HCT116 (cell line): ENCODE data around the gene ESM1. TPM values are rescaled to one million over a fixed set of nuclear protein-coding genes. Genes with fewer than 3 reads are reported as not detected.

Source experiments
- ATAC-seq: fragments of 200-7000 bp; cut with Tn5 transposase; 2 replicates; pipeline ENCODE4 v1.9.1; 2020; ENCODE audit warnings: mild to moderate bottlenecking, moderate library complexity
- BruUV-seq: library from RNA; stranded (reverse); fragments of 400-500 nt; replicated peaks from 2 replicates; lab custom pipeline; 2021; lab: Mats Ljungman, UMichigan
- CTCF ChIA-PET: fragments of 300-600 bp; sonication (Branson Sonifier 250); formaldehyde crosslinking; loops from one replicate; lab custom pipeline; 2021; ENCODE audit warnings: antibody characterized with exemption; lab: Charles Lee
- POLR2A ChIA-PET: fragments of 300-600, 350-600 bp; sonication (Branson Sonifier 250); formaldehyde crosslinking; loops from one replicate; lab custom pipeline; 2021; ENCODE audit warnings: antibody characterized with exemption; lab: Charles Lee
- RAD21 ChIA-PET, 2 experiments: fragments of 300-600 bp; sonication (Branson Sonifier 250); formaldehyde crosslinking; loops; one replicate each; lab custom pipeline; 2023; ENCODE audit warnings: low total read pairs in 2 of 2; ENCODE audit not compliant: uncharacterized antibody in 2 of 2, unreplicated experiment in 2 of 2, low non-redundant PET in 1 of 2; lab: Charles Lee
- DNase-seq: peaks from one replicate; pipeline ENCODE4 v3.0.0-alpha.2; 2010; ENCODE audit warnings: low read depth, low spot score
- H2AFZ ChIP-seq: fragments of 200-600 bp; shearing (Covaris generic), sonication (generic); 2 replicates; pipeline ENCODE4 v1.6.1; 2017; ENCODE audit warnings: low read depth, mixed run types, mixed read lengths, antibody characterized with exemption, low read length; ENCODE audit not compliant: poor library complexity, severe bottlenecking
- H3K27ac ChIP-seq: 2 replicates; pipeline ENCODE4 v1.5.1; 2012; ENCODE audit warnings: low read depth, low read length
- H3K27me3 ChIP-seq: fragments of 200-600 bp; sonication (generic); 2 replicates; pipeline ENCODE4 v1.6.1; 2016; ENCODE audit warnings: mixed run types, low read length, mixed read lengths; ENCODE audit not compliant: insufficient read depth
- H3K36me3 ChIP-seq, 2 experiments: fragments of 200-500 bp in 1 of 2; fragments of 200-600 bp in 1 of 2; sonication (Bioruptor generic) in 1 of 2; sonication (generic) in 1 of 2; 2 replicates each; pipeline versions ENCODE4 v1.5.1 to v1.6.1; 2014 to 2016; ENCODE audit warnings: low read length in 2 of 2, inconsistent platforms in 1 of 2, mixed read lengths in 1 of 2, mixed run types in 1 of 2; ENCODE audit not compliant: insufficient read depth in 2 of 2, control insufficient read depth in 1 of 2
- H3K4me1 ChIP-seq, 2 experiments: fragments of 200-600 bp in 1 of 2; sonication (generic) in 1 of 2; 2 replicates each; pipeline versions ENCODE4 v1.5.1 to v1.6.1; 2012 to 2017; ENCODE audit warnings: low read length in 2 of 2, inconsistent platforms in 1 of 2, mild to moderate bottlenecking in 1 of 2, mixed read lengths in 1 of 2, mixed run types in 1 of 2, moderate library complexity in 1 of 2; ENCODE audit not compliant: insufficient read depth in 2 of 2, control insufficient read depth in 1 of 2
- H3K4me2 ChIP-seq: fragments of 200-600 bp; sonication (generic); 2 replicates; pipeline ENCODE4 v1.6.1; 2017; ENCODE audit warnings: mixed run types, low read length, mixed read lengths
- H3K4me3 ChIP-seq, 2 experiments: fragments of 200-600 bp in 1 of 2; sonication (generic) in 1 of 2; replicated peaks in 1 of 2; 2 replicates each; pipeline ENCODE4 v1.5.1; 2011 to 2016; ENCODE audit warnings: low read length in 2 of 2, control low read depth in 1 of 2, low read depth in 1 of 2, mild to moderate bottlenecking in 1 of 2, mixed read lengths in 1 of 2, mixed run types in 1 of 2
- H3K79me2 ChIP-seq: fragments of 200-600 bp; sonication (generic); 2 replicates; pipeline ENCODE4 v1.6.1; 2017; ENCODE audit warnings: mild to moderate bottlenecking, mixed run types, low read length, moderate library complexity, mixed read lengths; ENCODE audit not compliant: insufficient read depth
- H3K9ac ChIP-seq: fragments of 200-600 bp; sonication (generic); 2 replicates; pipeline ENCODE4 v1.6.1; 2016; ENCODE audit warnings: low read length, mixed read lengths
- H3K9me2 ChIP-seq: fragments of 200-600 bp; sonication (generic), shearing (Covaris generic); 2 replicates; pipeline ENCODE4 v1.6.1; 2017; ENCODE audit warnings: mixed run types, mild to moderate bottlenecking, moderate library complexity; ENCODE audit not compliant: insufficient read depth
- H3K9me3 ChIP-seq, 2 experiments: fragments of 200-500 bp in 1 of 2; fragments of 200-600 bp in 1 of 2; sonication (Bioruptor generic) in 1 of 2; sonication (generic) in 1 of 2; 2 replicates each; pipeline ENCODE4 v1.6.1; 2014 to 2017; ENCODE audit warnings: low read length in 2 of 2, mixed read lengths in 2 of 2, inconsistent platforms in 1 of 2, low read depth in 1 of 2, mild to moderate bottlenecking in 1 of 2, mixed run types in 1 of 2, moderate library complexity in 1 of 2; ENCODE audit not compliant: control insufficient read depth in 1 of 2, insufficient read depth in 1 of 2
- H4K20me1 ChIP-seq: fragments of 200-600 bp; sonication (generic), shearing (Covaris generic); 2 replicates; pipeline ENCODE4 v1.6.1; 2017; ENCODE audit warnings: mixed run types, mild to moderate bottlenecking, moderate library complexity; ENCODE audit not compliant: insufficient read depth
- CEBPB ChIP-seq: IDR thresholded peaks from 2 replicates; pipeline ENCODE4 v1.6.1; 2012; ENCODE audit warnings: low read depth
- ELF1 ChIP-seq: IDR thresholded peaks from 2 replicates; pipeline ENCODE4 v1.6.1; 2012; ENCODE audit warnings: low read depth, borderline replicate concordance
- EZH2 ChIP-seq: fragments of 200-600 bp; sonication (generic); IDR thresholded peaks from 2 replicates; pipeline ENCODE4 v1.6.1; 2017; ENCODE audit warnings: antibody characterized with exemption, mixed run types
- JUND ChIP-seq: IDR thresholded peaks from 2 replicates; pipeline ENCODE4 v1.6.1; 2012
- POLR2A ChIP-seq: IDR thresholded peaks from 2 replicates; pipeline ENCODE4 v1.7.0; 2011; ENCODE audit warnings: borderline replicate concordance; ENCODE audit not compliant: insufficient read depth, insufficient read length; ENCODE audit errors: extremely low read depth
- POLR2AphosphoS5 ChIP-seq: IDR thresholded peaks from 2 replicates; pipeline ENCODE4 v1.6.1; 2011; ENCODE audit warnings: mild to moderate bottlenecking, low read depth, low read length, moderate library complexity
- REST ChIP-seq: IDR thresholded peaks from 2 replicates; pipeline ENCODE4 v1.6.1; 2012; ENCODE audit warnings: low read depth
- SIN3A ChIP-seq: IDR thresholded peaks from 2 replicates; pipeline ENCODE4 v1.6.1; 2012; ENCODE audit warnings: low read depth
- SP1 ChIP-seq: IDR thresholded peaks from 2 replicates; pipeline ENCODE4 v1.6.1; 2012; ENCODE audit warnings: low read depth
- TCF7L2 ChIP-seq: IDR thresholded peaks from 2 replicates; pipeline ENCODE4 v1.7.0; 2011; ENCODE audit warnings: borderline replicate concordance, inconsistent platforms; ENCODE audit not compliant: insufficient read depth, insufficient read length; ENCODE audit errors: extremely low read depth
- YY1 ChIP-seq: IDR thresholded peaks from 2 replicates; pipeline ENCODE4 v1.6.1; 2011; ENCODE audit warnings: low read length, low read depth, moderate library complexity, mild to moderate bottlenecking; ENCODE audit not compliant: insufficient replicate concordance; ENCODE audit errors: extremely low read depth
- ZBTB33 ChIP-seq: IDR thresholded peaks from 2 replicates; pipeline ENCODE4 v1.6.1; 2011; ENCODE audit warnings: mild to moderate bottlenecking, low read length, moderate library complexity; ENCODE audit not compliant: insufficient replicate concordance; ENCODE audit errors: extremely low read depth
- ZNF274 ChIP-seq: fragments of 200-500 bp; sonication (Bioruptor generic); IDR thresholded peaks from 2 replicates; pipeline ENCODE4 v1.6.1; 2014; ENCODE audit warnings: mild to moderate bottlenecking, low read depth, low read length, inconsistent platforms
- intact Hi-C: fragments of 100-400 bp; cut with micrococcal nuclease; formaldehyde crosslinking; loops from 2 replicates; pipeline ENCODE4 v1.10.0; 2022
- total RNA-seq: library from RNA; stranded (reverse); gene quantifications from one replicate; pipeline ENCODE4 v1.2.1, GENCODE V29; 2021; ENCODE audit not compliant: unreplicated experiment

Gene ESM1
- total RNA-seq, 1 experiment from 2014 or later: not detected

GRCh38 chr5:54956922-54957321 is 28.5 kb downstream of the ESM1 start:
- Histone ChIP-seq H3K9ac (no peak overlapping the region), H4K20me1 (no peaks in the 10 kb centered on the region), H3K36me3 (no peaks in the 10 kb centered on the region), H2AFZ (no peak overlapping the region), H3K4me2 (no peak overlapping the region), H3K27ac (no peak overlapping the region), H3K27me3 (peaks cover 24% of the 10 kb centered on the region), H3K9me2 (no peaks in the 10 kb centered on the region), H3K4me1 (no peaks in the 10 kb centered on the region), H3K9me3 (0 out of 4 replicates have a peak, but pooled peaks cover 0 to 3% of the 10 kb centered on the region in 2 experiments), H3K79me2 (no peaks in the 10 kb centered on the region), H3K4me3 (no peak overlapping the region)
- no TSS peak for BruUV-seq
- RAD21 ChIA-PET: no interaction called here
- CTCF ChIA-PET: interaction anchor here (1.4 to 9.5 kb wide), 2 partner anchors 12 to 190 kb away, joined by 4 to 74 read pairs; no protein-coding TSS in a partner anchor
- ATAC-seq: no peak
- POLR2A ChIA-PET: no interaction called here
- TF ChIP-seq ZBTB33: no peak
- TF ChIP-seq SP1: no peak
- TF ChIP-seq POLR2AphosphoS5: no peak
- no peak for TF ChIP-seq EZH2
- intact Hi-C loops: loop anchor here (5.0 kb wide), 1 partner anchor 190 kb away; no protein-coding TSS in a partner anchor
- DNase-seq: no peak

- Histone ChIP-seq H3K4me3 (no peak overlapping the region), H3K9me3 (no peaks in the 10 kb centered on the region), H3K27ac (no peak overlapping the region), H3K79me2 (no peaks in the 10 kb centered on the region), H2AFZ (no peak overlapping the region), H3K4me1 (no peaks in the 10 kb centered on the region), H3K4me2 (no peak overlapping the region), H3K27me3 (peaks cover 10% of the 10 kb centered on the region; the same call in 1 of the 2 replicates), H4K20me1 (no peaks in the 10 kb centered on the region), H3K36me3 (no peaks in the 10 kb centered on the region), H3K9me2 (no peaks in the 10 kb centered on the region), H3K9ac (no peak overlapping the region)
- ChIA-PET CTCF (no interaction called here), POLR2A (no interaction called here), RAD21 (no interaction called here)
- intact Hi-C loops: no loop called here
- ATAC-seq (no peak), DNase-seq (no peak)
- no TSS peak for BruUV-seq
- TF ChIP-seq CEBPB (no peak), JUND (no peak), ELF1 (no peak), SIN3A (no peak), REST (no peak), ZNF274 (no peak), POLR2A (no peak), YY1 (no peak), TCF7L2 (no peak)
Observed at GRCh38 chr5:54947187-54947586, 38.2 kb downstream of the ESM1 start.
